HepG2 (cell line): ENCODE data around the gene PPP1R7. TPM values are rescaled to one million over a fixed set of nuclear protein-coding genes. Genes with fewer than 3 reads are reported as not detected.

Experiments
- ATAC-seq: fragments of 200-7000 bp; cut with Tn5 transposase; 3 replicates; pipeline ENCODE4 v1.9.1; 2020; ENCODE audit warnings: mild to moderate bottlenecking, moderate library complexity
- BruUV-seq: library from RNA; stranded (reverse); fragments of 400-500 nt; replicated peaks from 2 replicates; lab custom pipeline; 2021; lab: Mats Ljungman, UMichigan
- CTCF ChIA-PET: fragments of 300-600 bp; formaldehyde crosslinking; extraction: SDS; loops from one replicate; lab custom pipeline; 2021; ENCODE audit warnings: low total read pairs, inconsistent platforms, low intra/inter-chr PET ratio; lab: Yijun Ruan, JAX
- POLR2A ChIA-PET: fragments of 350-600 bp; sonication (Branson Sonifier 250); formaldehyde crosslinking; loops from one replicate; lab custom pipeline; 2020; ENCODE audit warnings: antibody characterized with exemption, inconsistent platforms; lab: Yijun Ruan, JAX
- DNase-seq: peaks from one replicate; pipeline ENCODE4 v3.0.0-alpha.2; 2015; ENCODE audit warnings: low spot score
- FAIRE-seq: peaks from 3 replicates; lab custom pipeline; 2011; peaks lifted over from hg19 to GRCh38; lab: Jason Lieb, UNC
- H2AFZ ChIP-seq: one replicate; pipeline ENCODE4 v1.6.1; 2011; ENCODE audit warnings: low read length, inconsistent platforms
- H3K27ac ChIP-seq: fragments of 300-600 bp; 3 replicates; pipeline ENCODE4 v1.8.0; 2011; ENCODE audit warnings: mixed run types, mild to moderate bottlenecking, mixed read lengths, low read length, inconsistent platforms; ENCODE audit not compliant: insufficient read depth; ENCODE audit errors: extremely low read length
- H3K27me3 ChIP-seq, 2 experiments: fragments of 200-600 bp in 1 of 2; 2 replicates in 1 of 2; 3 replicates in 1 of 2; pipeline versions ENCODE4 v1.6.0 to v1.8.0; 2011; ENCODE audit warnings: low read length in 2 of 2, mild to moderate bottlenecking in 2 of 2, moderate library complexity in 2 of 2, inconsistent platforms in 1 of 2; ENCODE audit not compliant: insufficient read depth in 2 of 2, control insufficient read depth in 1 of 2
- H3K36me3 ChIP-seq, 2 experiments: fragments of 200-600 bp in 1 of 2; replicated peaks in 1 of 2; 2 replicates in 1 of 2; 3 replicates in 1 of 2; pipeline versions ENCODE4 v1.5.1 to v1.8.0; 2011; ENCODE audit warnings: low read length in 2 of 2, inconsistent platforms in 1 of 2; ENCODE audit not compliant: insufficient read depth in 2 of 2, control insufficient read depth in 1 of 2
- H3K4me1 ChIP-seq: 2 replicates; pipeline ENCODE4 v1.5.1; 2012; ENCODE audit warnings: low read length, inconsistent platforms; ENCODE audit not compliant: insufficient read depth
- H3K4me2 ChIP-seq: 2 replicates; pipeline ENCODE4 v1.6.0; 2011; ENCODE audit warnings: low read depth, low read length, inconsistent platforms
- H3K4me3 ChIP-seq, 3 experiments: fragments of 200-600 bp in 1 of 3; sonication (generic), shearing (Covaris generic) in 1 of 3; replicated peaks in 1 of 3; 2 replicates each; pipeline ENCODE4 v1.5.1; 2011 to 2016; ENCODE audit warnings: low read length in 3 of 3, inconsistent platforms in 2 of 3, low read depth in 2 of 3, mild to moderate bottlenecking in 2 of 3, control low read depth in 1 of 3, mixed read lengths in 1 of 3; ENCODE audit not compliant: insufficient read depth in 1 of 3
- H3K79me2 ChIP-seq: one replicate; pipeline ENCODE4 v1.6.1; 2011; ENCODE audit warnings: low read length, inconsistent platforms; ENCODE audit not compliant: insufficient read depth
- H3K9ac ChIP-seq: 2 replicates; pipeline ENCODE4 v1.6.0; 2011; ENCODE audit warnings: mild to moderate bottlenecking, low read depth, low read length, inconsistent platforms; ENCODE audit not compliant: insufficient read depth
- H3K9me3 ChIP-seq: 2 replicates; pipeline ENCODE4 v1.5.1; 2012; ENCODE audit warnings: mild to moderate bottlenecking, low read length
- H4K20me1 ChIP-seq: 2 replicates; pipeline ENCODE4 v1.6.0; 2011; ENCODE audit warnings: inconsistent platforms, mild to moderate bottlenecking, low read length, moderate library complexity; ENCODE audit not compliant: insufficient read depth
- BCLAF1 ChIP-seq: fragments of 450-650 bp; IDR thresholded peaks from 2 replicates; pipeline ENCODE4 v1.6.1; 2017; ENCODE audit warnings: mild to moderate bottlenecking
- HOXA9 ChIP-seq: sonication (generic); formaldehyde crosslinking; IDR thresholded peaks from 2 replicates; pipeline ENCODE4 v1.8.1; 2022; ENCODE audit warnings: missing genetic modification reagents, mild to moderate bottlenecking, moderate library complexity, borderline replicate concordance
- NFE2L1 ChIP-seq: sonication (generic); formaldehyde crosslinking; IDR thresholded peaks from 2 replicates; pipeline ENCODE4 v1.4.0; 2020; ENCODE audit warnings: missing genetic modification reagents, mild to moderate bottlenecking, borderline replicate concordance
- PPARG ChIP-seq: conservative IDR thresholded peaks from 2 replicates; pipeline ENCODE4 v1.6.1; 2016; ENCODE audit warnings: missing biosample characterization, missing genetic modification reagents
- SAP130 ChIP-seq: IDR thresholded peaks from 2 replicates; pipeline ENCODE4 v1.6.1; 2016; ENCODE audit warnings: low read depth
- SNRNP70 ChIP-seq: fragments of 200-400 bp; formaldehyde crosslinking; IDR thresholded peaks from 2 replicates; pipeline ENCODE4 v1.6.1; 2017; ENCODE audit warnings: mild to moderate bottlenecking, low read depth, low read length, moderate library complexity
- ZNF850 ChIP-seq: sonication (generic); formaldehyde crosslinking; conservative IDR thresholded peaks from 2 replicates; pipeline ENCODE4 v1.9.0; 2021; ENCODE audit warnings: mild to moderate bottlenecking, missing genetic modification reagents
- WGBS: methylation state at CpG from one replicate; pipeline ENCODE4 v1.1.6; 2017; ENCODE audit warnings: low lambda C conversion rate; 5-methylcytosine and 5-hydroxymethylcytosine counted together
- in situ Hi-C: cut with HindIII; loops from 2 replicates; pipeline ENCODE4 v1.10.0; 2017; ENCODE audit warnings: low pct_unique_long_range_greater_than_20kb; ENCODE audit not compliant: extremely low pct_ligation_motif_present
- intact Hi-C: fragments of 100-400 bp; cut with micrococcal nuclease; formaldehyde crosslinking; loops from one replicate; pipeline ENCODE4 v1.10.0; 2022; ENCODE audit not compliant: unreplicated experiment
- polyA plus RNA-seq, 8 experiments: library from polyadenylated mRNA; depleted of rRNA in 3 of 8; stranded (reverse) in 7 of 8; unstranded in 1 of 8; fragments of >200 nt; fragmentation: Illumina TruSeq in 4 of 8; extraction: Trizol in 4 of 8; gene quantifications; 2 replicates each; pipeline versions ENCODE4 v1.2.1 to v1.2.3, GENCODE V29; 2011 to 2016; ENCODE audit warnings: low read depth in 4 of 8, missing spikeins in 1 of 8, mixed read lengths in 1 of 8; ENCODE audit not compliant: insufficient read depth in 1 of 8
- total RNA-seq, 5 experiments: library from RNA; depleted of rRNA; stranded (reverse); fragments of >200 nt; fragmentation: Illumina TruSeq; extraction: Trizol; gene quantifications; 2 replicates each; pipeline ENCODE4 v1.2.3, GENCODE V29; 2016; ENCODE audit warnings: low read depth in 1 of 5
- TF ChIP-seq, protein P1 (sequence below): sonication (generic); formaldehyde crosslinking; IDR thresholded peaks from 2 replicates; pipeline ENCODE4 v1.8.0; 2022; ENCODE audit warnings: mild to moderate bottlenecking, missing genetic modification reagents; ENCODE audit not compliant: insufficient replicate concordance
- TF ChIP-seq, protein P2 (sequence below): sonication (generic); formaldehyde crosslinking; IDR thresholded peaks from 2 replicates; pipeline ENCODE4 v1.4.0; 2020; ENCODE audit warnings: missing genetic modification reagents, low read depth, mild to moderate bottlenecking, borderline replicate concordance

The PPP1R7 gene
- total and polyA plus RNA-seq, 2 of the 13 experiments (the other 11 are each of a cell fraction or from before 2014, with no cell fraction given) = 33.3 to 67.9 TPM

DNA sequence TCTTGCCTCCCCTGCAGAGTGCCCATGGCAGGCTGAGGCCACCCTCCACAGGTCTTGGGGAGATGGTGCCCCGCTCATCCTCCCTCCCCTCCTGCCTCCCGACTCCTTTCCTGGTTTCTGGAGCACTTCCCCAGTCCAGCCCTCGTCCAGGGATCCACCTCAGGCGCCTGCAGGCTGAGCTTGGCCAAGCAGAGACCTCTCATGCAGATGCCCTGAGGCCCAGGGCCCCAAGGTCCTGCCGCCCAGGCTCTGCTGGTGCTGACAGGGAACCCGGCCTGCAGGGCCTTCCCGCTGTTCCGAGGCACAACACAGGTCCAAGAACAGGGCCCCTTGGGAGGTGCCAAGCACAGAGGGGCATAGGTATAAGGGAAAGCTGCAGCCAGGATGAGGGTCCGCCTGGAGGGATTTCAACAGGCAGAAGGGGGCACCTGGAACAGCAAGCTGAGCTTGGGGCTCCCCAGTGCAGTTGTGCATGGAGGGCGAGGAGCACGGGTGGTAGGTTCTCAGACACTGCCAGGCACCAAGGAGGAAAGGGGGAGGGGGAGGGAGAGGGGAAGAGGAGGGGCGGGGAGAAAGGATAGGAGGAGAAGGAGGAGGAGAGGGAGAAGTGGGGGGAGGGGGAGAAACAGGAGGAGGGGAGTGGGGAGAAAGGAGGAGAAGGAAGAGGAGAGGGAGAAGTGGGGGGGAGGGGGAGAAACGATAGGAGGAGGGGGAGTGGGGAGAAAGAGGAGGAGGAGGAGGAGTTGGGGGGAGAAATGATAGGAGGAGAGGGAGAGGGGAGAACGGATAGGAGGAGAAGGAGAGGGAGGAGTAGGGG lies 37.0 kb downstream of the PPP1R7 start:
- Histone ChIP-seq H3K4me2 (no peak overlapping the region), H3K4me3 (no peak overlapping the region), H4K20me1 (no peaks in the 10 kb centered on the region), H3K4me1 (peaks cover 23% of the 10 kb centered on the region)
- intact Hi-C loops = no loop called here
- TF ChIP-seq HOXA9 (CRISPR knock-in tag) = no peak
- no peak for TF ChIP-seq SNRNP70
- TF ChIP-seq PPARG (CRISPR knock-in tag) = no peak
- TF ChIP-seq, protein P1, sequence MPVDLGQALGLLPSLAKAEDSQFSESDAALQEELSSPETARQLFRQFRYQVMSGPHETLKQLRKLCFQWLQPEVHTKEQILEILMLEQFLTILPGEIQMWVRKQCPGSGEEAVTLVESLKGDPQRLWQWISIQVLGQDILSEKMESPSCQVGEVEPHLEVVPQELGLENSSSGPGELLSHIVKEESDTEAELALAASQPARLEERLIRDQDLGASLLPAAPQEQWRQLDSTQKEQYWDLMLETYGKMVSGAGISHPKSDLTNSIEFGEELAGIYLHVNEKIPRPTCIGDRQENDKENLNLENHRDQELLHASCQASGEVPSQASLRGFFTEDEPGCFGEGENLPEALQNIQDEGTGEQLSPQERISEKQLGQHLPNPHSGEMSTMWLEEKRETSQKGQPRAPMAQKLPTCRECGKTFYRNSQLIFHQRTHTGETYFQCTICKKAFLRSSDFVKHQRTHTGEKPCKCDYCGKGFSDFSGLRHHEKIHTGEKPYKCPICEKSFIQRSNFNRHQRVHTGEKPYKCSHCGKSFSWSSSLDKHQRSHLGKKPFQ (CRISPR knock-in tag) = no peak
- no peak for TF ChIP-seq ZNF850
- TF ChIP-seq, all 625 proteins: peak for 0
- no peaks in the 10 kb centered on the region for H3K79me2 ChIP-seq
- no peak for ATAC-seq
- H3K27me3 ChIP-seq = peaks cover 8 to 39% of the 10 kb centered on the region in 2 experiments
- H2AFZ ChIP-seq = no peak overlapping the region
- ChIA-PET CTCF (no interaction called here), POLR2A (no interaction called here)
- no peaks in the 10 kb centered on the region for H3K9me3 ChIP-seq
- no peak for DNase-seq
- no peak for FAIRE-seq
- no peak overlapping the region for H3K27ac ChIP-seq
- H3K9ac ChIP-seq = no peak overlapping the region
- peaks cover 3 to 5% of the 10 kb centered on the region in 2 experiments; a peak in 3 of 5 replicates for H3K36me3 ChIP-seq
- 38% methylated on average over 14 of the region's 14 CpGs for WGBS
- BruUV-seq = no TSS peak
- in situ Hi-C loops = no loop called here

GRCh38 chr2:241187918-241188234 lies 37.6 kb downstream of the PPP1R7 start:
- Histone ChIP-seq H3K4me1 (peaks cover 23% of the 10 kb centered on the region), H2AFZ (no peak overlapping the region), H3K9me3 (no peaks in the 10 kb centered on the region), H3K27me3 (peaks cover 8 to 45% of the 10 kb centered on the region in 2 experiments), H3K36me3 (peaks cover 0 to 2% of the 10 kb centered on the region in 2 experiments; a peak in 2 of 5 replicates), H3K79me2 (no peaks in the 10 kb centered on the region), H3K4me3 (0 out of 6 replicates have a peak overlapping the region, but pooled peaks of 1 of the 3 experiments have one; percentile 34), H3K27ac (no peak overlapping the region), H4K20me1 (no peaks in the 10 kb centered on the region), H3K4me2 (no peak overlapping the region), H3K9ac (no peak overlapping the region)
- ATAC-seq (no peak), FAIRE-seq (no peak), DNase-seq (no peak)
- ChIA-PET CTCF (no interaction called here), POLR2A (no interaction called here)
- in situ Hi-C loops (no loop called here), intact Hi-C loops (no loop called here)
- 48% methylated on average over 4 of the region's 4 CpGs for WGBS
- no TSS peak for BruUV-seq
- TF ChIP-seq NFE2L1 (CRISPR knock-in tag) (no peak), BCLAF1 (no peak), SAP130 (CRISPR knock-in tag) (no peak)
- TF ChIP-seq, protein P2, sequence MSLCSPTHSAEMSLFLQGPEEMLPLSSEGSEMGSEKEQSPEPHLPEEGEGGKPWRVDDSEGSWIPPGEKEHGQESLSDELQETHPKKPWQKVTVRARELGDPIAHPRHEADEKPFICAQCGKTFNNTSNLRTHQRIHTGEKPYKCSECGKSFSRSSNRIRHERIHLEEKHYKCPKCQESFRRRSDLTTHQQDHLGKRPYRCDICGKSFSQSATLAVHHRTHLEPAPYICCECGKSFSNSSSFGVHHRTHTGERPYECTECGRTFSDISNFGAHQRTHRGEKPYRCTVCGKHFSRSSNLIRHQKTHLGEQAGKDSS = no peak
